ENCODE results near the gene RABL3.

Gene RABL3

GRCh38 chr3:120673116-120673515 is 69.2 kb downstream of the RABL3 start:
- no peak for TF ChIP-seq CTCF (IDR thresholded peaks at IDR 0.05; ENCODE audit: control insufficient read depth, insufficient read depth, low read depth, low read length, missing control alignments)
- no peak overlapping the region for H3K4me3 ChIP-seq (ENCODE audit: control insufficient read depth, low read depth, low read length)
- DNase-seq (ENCODE audit: low read depth) = no peak

GRCh38 chr3:120670576-120670975 is 71.7 kb downstream of the RABL3 start:
- H3K4me3 ChIP-seq (ENCODE audit: control insufficient read depth, low read depth, low read length) = no peak overlapping the region
- DNase-seq (ENCODE audit: low read depth) = no peak
- no peak for TF ChIP-seq CTCF (IDR thresholded peaks at IDR 0.05; ENCODE audit: control insufficient read depth, insufficient read depth, low read depth, low read length, missing control alignments)

- no peak for DNase-seq (ENCODE audit: low read depth)
- TF ChIP-seq CTCF (IDR thresholded peaks at IDR 0.05; ENCODE audit: control insufficient read depth, insufficient read depth, low read depth, low read length, missing control alignments) = no peak
- no peak overlapping the region for H3K4me3 ChIP-seq (ENCODE audit: control insufficient read depth, low read depth, low read length)
These were observed 77.4 kb downstream of the RABL3 start for GRCh38 chr3:120664926-120665325.

- H3K4me3 ChIP-seq (ENCODE audit: control insufficient read depth, low read depth, low read length) = no peak overlapping the region
- DNase-seq (ENCODE audit: low read depth) = no peak
- no peak for TF ChIP-seq CTCF (IDR thresholded peaks at IDR 0.05; ENCODE audit: control insufficient read depth, insufficient read depth, low read depth, low read length, missing control alignments)
These were observed 80.4 kb downstream of the RABL3 start for GRCh38 chr3:120661945-120662344.

GRCh38 chr3:120661106-120661905 is 81.0 kb downstream of the RABL3 start:
- no peak for DNase-seq (ENCODE audit: low read depth)
- no peak overlapping the region for H3K4me3 ChIP-seq (ENCODE audit: control insufficient read depth, low read depth, low read length)
- no peak for TF ChIP-seq CTCF (IDR thresholded peaks at IDR 0.05; ENCODE audit: control insufficient read depth, insufficient read depth, low read depth, low read length, missing control alignments)

GRCh38 chr3:120659834-120660233 is 82.5 kb downstream of the RABL3 start:
- DNase-seq (ENCODE audit: low read depth) = no peak
- no peak for TF ChIP-seq CTCF (IDR thresholded peaks at IDR 0.05; ENCODE audit: control insufficient read depth, insufficient read depth, low read depth, low read length, missing control alignments)
- H3K4me3 ChIP-seq (ENCODE audit: control insufficient read depth, low read depth, low read length) = no peak overlapping the region

Measured in AG09309 (cell line).